Limb (tissue), 2 donors: ENCODE measurements around the gene DEFB131B.
"Not testable (repeated sequence)": the region's sequence is repeated elsewhere in the genome, so short reads cannot be mapped to it uniquely, and the experiment has no call there.

Experiments used
- DNase-seq, 2 donors: peaks; one replicate each; pipeline ENCODE4 v3.0.0-alpha.2; 2016; ENCODE audit errors: extremely low spot score in 2 of 2

Gene DEFB131B

DNA sequence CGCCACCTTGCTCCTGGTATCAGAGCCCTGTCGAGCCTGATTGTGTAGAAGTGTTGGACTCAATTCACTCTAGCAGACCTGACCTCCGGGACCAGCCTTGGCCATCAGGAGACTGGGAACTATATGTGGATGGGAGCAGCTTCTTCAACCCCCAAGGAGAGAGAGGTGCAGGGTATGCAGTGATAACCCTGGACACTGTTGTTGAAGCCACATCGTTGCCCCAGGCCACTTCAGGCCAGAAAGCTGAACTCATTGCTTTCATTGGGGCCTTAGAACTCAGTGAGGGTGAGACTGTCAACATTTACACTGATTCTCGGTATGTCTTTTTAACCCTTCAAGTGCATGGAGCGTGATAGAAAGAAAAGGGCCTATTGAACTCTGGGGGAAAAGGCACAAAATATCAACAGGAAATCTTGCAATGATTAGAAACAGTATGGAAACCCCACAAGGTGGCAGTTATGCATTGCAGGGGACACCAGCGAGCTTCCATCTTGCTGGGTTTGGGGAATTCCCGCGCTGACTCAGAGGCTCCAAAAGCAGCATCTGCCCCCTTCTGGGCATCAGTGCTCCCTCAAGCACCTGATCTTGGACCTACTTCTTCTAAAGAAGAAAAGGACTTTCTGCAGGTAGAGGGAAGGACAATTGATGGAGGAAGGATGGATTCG, 33.2 kb downstream of the DEFB131B start:
- not testable (repeated sequence) for DNase-seq

DNA sequence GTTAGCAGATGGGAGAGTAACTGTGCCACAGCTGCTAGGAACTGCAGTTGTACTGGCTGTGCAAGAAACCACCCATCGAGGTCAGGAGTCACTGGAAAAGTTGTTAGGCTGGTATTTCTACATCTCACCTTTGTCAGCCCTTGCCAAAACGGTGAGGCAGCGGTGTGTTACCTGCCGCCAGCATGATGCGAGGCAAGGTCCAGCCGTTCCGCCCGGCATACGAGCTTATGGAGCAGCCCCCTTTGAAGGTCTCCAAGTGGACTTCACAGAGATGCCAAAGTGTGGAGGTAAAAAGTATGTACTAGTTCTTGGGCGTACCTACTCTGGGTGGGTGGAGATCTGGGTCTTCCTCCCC, 33.7 kb downstream of the DEFB131B start:
- not testable (repeated sequence) for DNase-seq

DNA sequence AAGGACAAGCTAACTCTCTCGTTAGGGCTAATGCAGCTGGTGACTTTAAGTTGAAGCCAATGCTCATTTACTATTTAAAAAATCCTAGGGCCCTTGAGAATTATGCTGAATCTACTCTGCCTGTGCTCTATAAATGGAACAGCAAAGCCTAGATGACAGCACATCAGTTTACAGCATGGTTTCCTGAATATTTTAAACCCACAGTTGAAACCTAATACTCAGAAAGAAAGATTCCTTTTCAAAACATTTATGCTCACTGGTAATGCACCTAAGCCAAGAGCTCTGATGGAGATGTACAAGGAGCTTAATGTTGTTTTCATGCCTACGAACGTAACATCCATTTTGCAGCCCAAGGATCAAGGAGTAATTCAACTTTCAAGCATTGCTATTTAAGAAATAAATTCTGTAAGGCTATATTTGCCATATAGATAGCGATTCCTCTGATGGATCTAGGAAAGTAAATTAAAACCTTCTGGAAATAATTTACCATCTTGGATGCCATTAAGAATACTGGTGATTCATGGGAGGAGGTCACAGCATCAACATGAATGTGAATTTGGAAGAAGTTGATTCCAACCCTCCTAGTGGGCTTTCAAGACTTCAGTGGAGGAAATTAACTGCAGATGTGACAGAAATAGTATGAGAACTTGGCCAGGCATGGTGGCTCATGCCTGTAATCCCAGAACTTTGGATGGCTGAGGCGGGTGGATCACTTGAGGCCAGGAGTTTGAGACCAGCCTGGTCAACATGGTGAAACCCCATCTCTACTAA, 35.7 kb downstream of the DEFB131B start:
- peak in 1 of 2 donors; percentile 6 for DNase-seq

DNA sequence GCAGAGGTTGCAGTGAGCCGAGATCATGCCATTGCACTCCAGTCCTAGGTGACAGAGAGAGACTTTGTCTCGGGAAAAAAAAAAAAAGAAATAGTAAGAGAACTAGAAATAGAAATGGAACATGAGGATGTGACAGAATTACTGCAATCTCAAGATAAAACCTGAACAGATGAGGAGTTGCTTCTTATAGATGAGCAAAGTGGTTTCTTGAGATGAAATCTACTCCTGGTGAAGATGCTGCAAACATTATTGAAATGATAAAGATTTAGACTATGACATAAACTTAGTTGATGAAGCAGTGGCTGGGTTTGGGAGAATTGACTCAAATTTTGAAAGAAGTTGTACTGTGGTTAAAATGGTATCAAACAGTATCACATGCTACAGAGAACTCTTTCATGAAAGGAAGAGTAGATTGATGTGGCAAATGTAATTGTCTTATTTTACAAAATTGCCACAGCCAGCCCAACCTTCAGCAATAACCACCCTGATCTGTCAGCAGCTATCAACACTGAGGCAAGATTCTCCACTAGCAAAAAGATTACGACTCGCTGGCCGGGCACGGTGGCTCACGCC, 36.5 kb downstream of the DEFB131B start:
- no peak for DNase-seq

DNA sequence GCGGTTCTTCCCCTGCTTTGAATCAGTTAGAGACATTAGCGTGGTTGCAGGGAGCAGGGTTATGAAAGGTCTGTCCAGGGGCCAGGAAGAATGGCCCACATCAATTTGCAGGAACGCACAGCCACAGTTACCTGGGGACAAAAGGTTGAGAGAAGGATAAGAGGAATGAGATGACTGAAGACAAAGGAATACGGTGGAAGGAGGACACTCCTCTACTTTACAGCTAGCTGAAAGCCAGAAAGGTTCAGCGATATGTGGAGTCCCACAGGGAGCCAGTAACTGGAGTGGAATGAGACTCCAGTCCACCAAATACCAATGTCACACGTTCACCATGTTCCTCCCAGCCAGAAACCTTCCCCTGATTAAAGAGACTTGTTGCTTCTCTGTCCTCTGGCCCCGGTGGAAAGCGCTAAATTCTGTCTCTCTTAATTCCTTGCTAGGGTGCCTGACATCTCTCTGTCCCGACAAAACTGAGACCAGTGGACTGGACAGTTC, 39.4 kb downstream of the DEFB131B start:
- DNase-seq = no peak

DNA sequence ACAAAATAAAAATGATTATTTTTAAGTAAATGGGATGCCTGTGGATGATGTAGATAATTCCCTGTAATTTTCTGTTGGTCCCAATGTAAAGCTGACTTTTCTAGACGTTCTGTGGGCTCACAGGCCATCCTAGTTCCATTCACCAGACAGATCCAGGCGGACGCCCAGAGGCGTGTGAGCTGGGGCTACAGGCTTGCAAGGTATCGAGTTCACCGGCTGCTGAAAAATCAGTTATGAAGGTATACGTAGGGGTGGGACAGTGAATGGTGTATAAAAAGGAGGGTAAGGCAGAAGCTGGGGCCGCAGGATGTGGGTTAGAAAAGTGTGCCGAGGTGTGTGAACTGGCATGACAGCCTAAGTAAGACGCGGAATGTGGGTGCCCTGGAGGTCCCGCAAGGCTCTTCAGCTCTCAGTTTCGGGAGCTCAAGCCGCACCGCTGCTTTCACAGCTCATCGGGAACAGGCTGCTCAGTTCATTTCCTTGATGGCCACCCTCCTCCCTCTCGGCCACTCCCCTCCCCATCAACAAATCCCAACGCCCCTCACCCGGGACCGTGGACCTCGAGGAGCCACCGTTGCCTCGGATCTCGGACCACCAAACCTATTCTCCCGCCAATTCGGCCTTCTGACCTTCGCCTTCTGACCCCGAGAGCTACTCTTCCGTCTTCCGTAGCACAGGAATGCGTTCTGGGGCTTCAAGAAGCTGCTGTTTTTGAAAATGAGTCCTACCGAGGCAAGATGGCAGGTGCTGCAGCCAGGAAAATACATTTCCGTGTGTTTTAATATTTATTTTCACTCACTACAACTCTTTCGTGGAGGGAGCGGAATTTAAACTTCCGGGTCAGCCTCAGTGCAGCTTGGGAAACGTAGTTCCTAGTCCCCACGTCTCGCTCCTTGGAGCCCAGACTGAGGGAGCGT, 49.8 kb downstream of the DEFB131B start, which contains the start of gene XNDC1N:
XNDC1N (minus strand) TSS at position 775 of the 917 bp plus-strand sequence. CDS start 5,241 bp downstream, outside the sequence.
- DNase-seq = peak in 1 of 2 donors; percentile 96

DNA sequence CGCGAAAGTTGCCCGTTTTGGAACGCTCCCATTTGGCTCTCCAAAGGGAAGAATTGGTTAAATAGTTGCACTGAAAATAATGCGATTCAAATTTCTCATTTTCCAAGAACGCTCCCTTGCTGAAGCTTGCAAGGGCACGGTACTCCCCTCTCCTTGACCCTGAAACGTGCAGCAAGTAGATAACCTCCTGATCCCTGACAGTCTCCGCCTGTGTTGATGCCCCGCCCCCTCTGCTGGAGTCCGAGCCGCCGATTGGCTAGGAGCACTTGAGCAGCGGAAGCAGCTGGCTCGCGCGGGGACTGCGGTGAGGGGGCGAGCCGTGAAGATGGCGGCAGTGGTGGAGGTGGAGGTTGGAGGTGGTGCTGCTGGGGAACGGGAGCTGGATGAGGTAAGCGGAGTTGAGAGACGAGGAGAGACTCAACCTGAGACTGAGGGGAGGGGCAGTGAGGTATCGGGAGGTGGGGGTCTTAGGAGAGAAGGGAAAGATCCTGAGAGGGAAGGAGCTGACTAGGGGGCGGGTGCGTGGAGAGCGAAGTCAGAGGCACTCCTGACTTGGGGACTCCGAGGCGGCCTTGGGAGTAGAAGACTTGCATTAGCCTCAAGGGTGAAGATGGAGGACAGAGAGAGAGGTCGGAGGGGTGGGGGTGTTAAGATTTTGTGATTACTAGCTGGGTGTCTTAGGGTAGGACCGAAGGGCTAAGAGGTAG, 50.6 kb downstream of the DEFB131B start, which contains the start of gene RNF121:
RNF121 (plus strand) TSS at position 310 of the 707 bp plus-strand sequence; CDS start at position 326, 16 bp downstream.
- peak; percentile 98 to 99 for DNase-seq

DNA sequence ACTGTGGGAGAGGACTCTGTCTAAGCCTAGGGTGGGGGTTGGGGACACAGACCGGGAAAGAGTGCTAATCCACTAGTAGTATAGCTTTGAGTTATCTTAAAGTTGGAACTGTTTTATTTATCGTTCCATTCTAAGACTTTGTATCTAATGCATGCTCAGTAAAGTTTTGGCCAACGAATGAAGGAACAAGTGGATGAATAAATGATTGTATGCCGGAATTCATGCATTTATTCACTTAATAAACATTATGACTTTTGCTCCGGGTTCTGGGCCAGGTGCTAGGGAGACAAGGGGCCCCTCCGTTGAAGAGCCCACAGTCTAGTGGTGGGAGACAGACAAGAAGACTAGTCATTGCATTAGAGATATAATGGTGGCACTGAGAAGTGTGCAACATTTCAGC, 51.2 kb downstream of the DEFB131B start:
- DNase-seq = no peak

DNA sequence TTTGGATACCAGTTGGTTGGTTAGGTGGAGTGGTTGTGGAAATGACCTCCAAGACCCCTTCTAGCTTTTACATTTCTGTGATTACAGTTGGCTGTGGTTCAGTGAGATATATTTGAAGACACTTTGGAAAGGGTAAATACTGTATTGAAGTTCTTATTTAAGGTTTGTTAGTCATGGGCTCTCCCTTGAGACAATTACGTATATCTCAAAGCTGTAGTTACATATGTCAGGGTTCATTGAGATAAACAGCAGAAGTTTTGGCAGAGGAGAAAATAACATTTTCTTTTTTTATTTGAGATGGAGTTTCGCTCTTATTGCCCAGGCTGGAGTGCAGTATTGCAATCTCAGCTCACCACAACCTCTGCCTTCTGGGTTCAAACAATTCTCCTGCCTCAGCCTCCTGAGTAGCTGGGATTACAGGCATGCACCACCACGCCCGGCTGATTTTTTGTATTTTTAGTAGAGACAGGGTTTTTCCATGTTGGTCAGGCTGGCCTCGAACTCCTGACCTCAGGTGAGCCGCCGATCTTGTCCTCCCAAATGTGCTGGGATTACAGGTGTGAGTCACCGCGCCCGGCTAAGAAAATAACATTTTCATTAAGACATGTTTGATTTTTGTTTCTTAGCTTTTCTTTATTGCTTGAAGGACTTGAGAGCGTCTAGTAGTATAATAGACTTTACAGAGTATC, 52.4 kb downstream of the DEFB131B start:
- no peak for DNase-seq

DNA sequence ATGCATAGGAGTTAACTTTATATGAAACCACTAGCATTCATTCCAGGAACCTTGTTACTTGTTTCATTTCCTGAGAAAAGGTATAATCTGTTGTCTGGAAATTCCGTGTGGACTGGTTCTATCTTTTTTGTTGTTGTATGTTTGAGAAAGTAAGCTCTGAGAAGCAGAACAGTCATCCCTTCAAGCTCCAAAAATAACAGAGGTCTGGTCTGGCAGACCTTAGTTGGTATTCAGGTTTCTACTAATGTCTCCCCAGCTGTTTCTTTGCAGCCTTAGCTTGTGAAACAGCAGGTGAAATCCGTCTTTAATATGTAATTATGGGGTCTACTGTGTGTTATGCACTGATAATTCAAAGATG, 53.0 kb downstream of the DEFB131B start:
- no peak for DNase-seq

DNA sequence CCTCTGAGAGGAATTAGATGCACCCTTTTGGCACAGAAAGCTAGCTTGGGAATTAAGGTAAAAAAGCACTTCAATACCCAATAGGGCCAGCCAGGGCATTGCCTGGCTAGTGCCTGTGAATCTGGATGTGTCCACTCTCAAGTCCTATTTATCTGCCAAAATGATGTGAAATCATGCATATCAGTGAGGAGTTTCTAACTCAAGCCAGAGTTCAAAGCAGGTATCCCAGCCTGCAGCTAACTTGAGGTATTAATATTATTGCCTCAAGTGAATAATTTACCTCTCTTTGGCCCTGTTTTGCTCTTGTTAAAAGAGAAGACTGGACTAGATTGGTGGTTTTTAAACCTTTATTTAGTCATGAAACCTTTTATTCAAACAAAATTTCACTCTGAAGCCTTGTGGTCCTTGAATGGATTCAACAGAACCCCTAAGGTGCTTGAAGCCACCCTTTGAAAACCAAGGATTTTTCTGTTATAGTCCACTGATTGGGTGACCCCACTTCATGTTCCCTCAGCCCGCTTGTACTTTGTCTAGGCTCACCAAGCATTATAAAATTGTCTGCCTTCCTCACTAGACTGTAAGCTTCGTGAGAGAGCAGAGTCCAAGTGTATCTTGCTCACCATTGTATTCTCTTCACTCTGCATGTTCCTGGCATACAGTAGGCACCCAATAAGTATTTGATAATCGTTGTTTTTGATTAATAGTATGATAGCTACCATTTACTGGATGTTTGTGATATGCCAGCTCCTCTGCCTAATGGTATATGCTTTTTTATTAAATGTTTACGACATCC, 55.1 kb downstream of the DEFB131B start:
- no peak for DNase-seq
